WERI-Rb-1 (cell line): ENCODE results near the gene OAF.

Source experiments
- DNase-seq: peaks from one replicate; pipeline ENCODE4 v3.0.0-alpha.2; 2020
- H3K27ac ChIP-seq: fragments of 250-450 bp; sonication (Bioruptor Pico); 2 replicates; pipeline ENCODE4 v1.5.1; 2020; ENCODE audit warnings: mild to moderate bottlenecking, moderate library complexity
- H3K27me3 ChIP-seq: fragments of 250-450 bp; sonication (Bioruptor Pico); 2 replicates; pipeline ENCODE4 v1.5.1; 2021; ENCODE audit warnings: mild to moderate bottlenecking, low read depth, moderate library complexity; ENCODE audit not compliant: insufficient read depth, severe bottlenecking
- H3K36me3 ChIP-seq: fragments of 250-450 bp; sonication (Bioruptor Pico); 2 replicates; pipeline ENCODE4 v1.5.1; 2020; ENCODE audit warnings: mild to moderate bottlenecking, moderate library complexity
- H3K4me3 ChIP-seq: 2 replicates; pipeline ENCODE4 v1.5.1; 2011; ENCODE audit warnings: low read depth, mild to moderate bottlenecking, control low read depth, low read length
- H3K9me3 ChIP-seq: fragments of 250-450 bp; sonication (Bioruptor Pico); 2 replicates; pipeline ENCODE4 v1.5.1; 2021; ENCODE audit warnings: mild to moderate bottlenecking, moderate library complexity; ENCODE audit not compliant: severe bottlenecking
- TF ChIP-seq, protein P1 (sequence below): IDR thresholded peaks from 2 replicates; pipeline ENCODE4 v1.5.1; 2011; ENCODE audit warnings: low read depth, mild to moderate bottlenecking, control low read depth, inconsistent platforms, low read length

The OAF gene

DNA sequence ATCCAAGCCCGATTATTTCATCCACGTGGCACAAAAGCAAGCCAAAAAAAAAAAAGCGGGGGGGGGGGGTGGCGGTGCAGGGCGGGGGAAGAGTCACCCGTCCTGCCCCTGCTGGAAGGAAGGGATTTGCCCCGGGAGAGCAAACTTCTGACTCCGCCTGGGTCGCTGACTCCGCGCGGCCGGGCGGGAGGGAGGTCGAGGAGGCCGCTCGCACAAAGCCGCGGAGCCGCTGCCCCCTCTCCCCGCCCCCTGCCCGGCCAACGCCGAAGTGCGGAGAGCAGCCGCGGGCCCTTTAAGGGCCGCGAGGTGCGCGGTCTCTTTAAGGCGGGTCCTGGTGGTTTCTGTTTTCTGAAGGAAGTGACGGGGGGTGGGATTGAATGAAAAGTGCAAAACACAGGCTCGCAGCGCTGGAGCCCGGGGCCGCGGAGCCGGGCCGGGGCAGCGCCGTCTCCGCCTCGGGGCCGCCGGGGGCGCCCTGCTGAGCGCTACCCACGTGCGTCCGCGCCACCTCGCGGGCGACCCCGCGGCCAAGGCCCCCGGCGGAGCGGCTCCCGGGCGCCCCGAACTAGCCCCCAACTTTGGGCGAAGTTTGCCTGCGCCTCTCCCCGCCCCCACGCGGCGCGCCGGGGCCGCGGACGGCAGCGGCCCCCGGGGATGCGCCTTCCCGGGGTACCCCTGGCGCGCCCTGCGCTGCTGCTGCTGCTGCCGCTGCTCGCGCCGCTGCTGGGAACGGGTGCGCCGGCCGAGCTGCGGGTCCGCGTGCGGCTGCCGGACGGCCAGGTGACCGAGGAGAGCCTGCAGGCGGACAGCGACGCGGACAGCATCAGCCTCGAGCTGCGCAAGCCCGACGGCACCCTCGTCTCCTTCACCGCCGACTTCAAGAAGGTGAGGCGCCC, at the start of gene OAF:
TSS of gene OAF (plus strand) at position 407 of the 896 bp plus-strand sequence. CDS start at position 655, 248 bp downstream.
- DNase-seq: peak; percentile 61
- no peaks in the 10 kb centered on the region for H3K9me3 ChIP-seq
- peaks cover 7% of the 10 kb centered on the region for H3K27me3 ChIP-seq
- TF ChIP-seq, protein P1, sequence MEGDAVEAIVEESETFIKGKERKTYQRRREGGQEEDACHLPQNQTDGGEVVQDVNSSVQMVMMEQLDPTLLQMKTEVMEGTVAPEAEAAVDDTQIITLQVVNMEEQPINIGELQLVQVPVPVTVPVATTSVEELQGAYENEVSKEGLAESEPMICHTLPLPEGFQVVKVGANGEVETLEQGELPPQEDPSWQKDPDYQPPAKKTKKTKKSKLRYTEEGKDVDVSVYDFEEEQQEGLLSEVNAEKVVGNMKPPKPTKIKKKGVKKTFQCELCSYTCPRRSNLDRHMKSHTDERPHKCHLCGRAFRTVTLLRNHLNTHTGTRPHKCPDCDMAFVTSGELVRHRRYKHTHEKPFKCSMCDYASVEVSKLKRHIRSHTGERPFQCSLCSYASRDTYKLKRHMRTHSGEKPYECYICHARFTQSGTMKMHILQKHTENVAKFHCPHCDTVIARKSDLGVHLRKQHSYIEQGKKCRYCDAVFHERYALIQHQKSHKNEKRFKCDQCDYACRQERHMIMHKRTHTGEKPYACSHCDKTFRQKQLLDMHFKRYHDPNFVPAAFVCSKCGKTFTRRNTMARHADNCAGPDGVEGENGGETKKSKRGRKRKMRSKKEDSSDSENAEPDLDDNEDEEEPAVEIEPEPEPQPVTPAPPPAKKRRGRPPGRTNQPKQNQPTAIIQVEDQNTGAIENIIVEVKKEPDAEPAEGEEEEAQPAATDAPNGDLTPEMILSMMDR: 0 out of 2 replicates have a peak, but pooled peaks have one; percentile 6
- H3K27ac ChIP-seq: no peak within 1 kb of the TSS
- peak within 1 kb of the TSS; percentile 55 for H3K4me3 ChIP-seq
- H3K36me3 ChIP-seq: no peaks in the 10 kb centered on the region

GRCh38 chr11:120167659-120168058, 43.2 kb upstream of the OAF start:
- H3K27me3 ChIP-seq: peaks cover 6% of the 10 kb centered on the region
- H3K36me3 ChIP-seq: no peaks in the 10 kb centered on the region
- no peak overlapping the region for H3K27ac ChIP-seq
- no peak overlapping the region for H3K4me3 ChIP-seq
- TF ChIP-seq, protein P1: no peak
- no peak for DNase-seq
- peaks cover 3% of the 10 kb centered on the region for H3K9me3 ChIP-seq

- H3K27me3 ChIP-seq: peaks cover 6% of the 10 kb centered on the region
- peak overlapping the region; percentile 64 for H3K4me3 ChIP-seq
- peaks cover 3% of the 10 kb centered on the region for H3K9me3 ChIP-seq
- DNase-seq: no peak
- TF ChIP-seq, protein P1: no peak
- H3K27ac ChIP-seq: peak overlapping the region; percentile 27; the same call in 1 of the 2 replicates
- H3K36me3 ChIP-seq: no peaks in the 10 kb centered on the region
Measured at GRCh38 chr11:120168108-120168959, 42.5 kb upstream of the OAF start.

DNA sequence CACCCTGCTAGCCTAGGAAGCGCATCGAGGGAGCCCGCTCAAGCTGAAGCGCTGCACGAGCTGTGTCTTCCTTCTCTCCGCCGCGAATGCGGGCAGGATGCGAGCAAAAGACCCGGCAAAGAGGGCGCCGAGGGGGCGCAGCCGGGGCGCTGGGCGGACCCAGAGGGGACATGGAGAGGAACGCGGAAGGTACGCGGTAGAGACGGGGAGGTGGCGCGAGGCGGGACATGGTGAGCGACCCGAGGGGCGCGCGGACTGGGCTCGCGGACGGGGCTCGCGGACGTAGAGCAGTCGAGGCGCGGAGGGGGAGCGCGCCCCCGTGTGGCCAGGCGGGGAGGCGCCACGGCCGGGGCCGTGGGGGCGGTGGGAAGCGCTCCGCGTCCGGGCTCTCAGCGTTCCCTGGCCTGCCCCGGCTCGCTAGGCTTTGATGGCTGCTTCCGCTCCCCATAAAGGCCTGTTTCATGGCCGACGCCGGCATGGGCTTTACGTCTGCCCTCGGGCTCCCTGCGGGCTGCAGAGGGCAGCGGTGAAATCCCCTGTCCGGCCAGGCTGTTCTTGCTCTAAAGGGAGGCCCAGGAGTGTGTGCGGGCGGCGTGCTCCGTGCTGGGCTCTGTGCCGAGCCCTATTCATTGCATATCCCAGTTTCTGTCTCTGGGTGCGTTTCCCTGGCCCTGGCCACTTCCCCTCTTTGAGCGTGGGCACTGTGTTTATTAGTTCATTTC, 41.7 kb upstream of the OAF start:
- H3K4me3 ChIP-seq: peak overlapping the region; percentile 64
- TF ChIP-seq, protein P1: peak; percentile 92
- H3K9me3 ChIP-seq: peaks cover 3% of the 10 kb centered on the region
- peak; percentile 74 for DNase-seq
- H3K27me3 ChIP-seq: peaks cover 6% of the 10 kb centered on the region
- peak overlapping the region; percentile 27; the same call in 1 of the 2 replicates for H3K27ac ChIP-seq
- H3K36me3 ChIP-seq: no peaks in the 10 kb centered on the region

GRCh38 chr11:120169981-120170698, 40.7 kb upstream of the OAF start:
- H3K9me3 ChIP-seq: peaks cover 3% of the 10 kb centered on the region
- TF ChIP-seq, protein P1: no peak
- H3K27me3 ChIP-seq: peaks cover 6% of the 10 kb centered on the region
- no peak overlapping the region for H3K4me3 ChIP-seq
- H3K36me3 ChIP-seq: no peaks in the 10 kb centered on the region
- no peak overlapping the region for H3K27ac ChIP-seq
- no peak for DNase-seq
